Non-pigmented ciliary epithelial cell (primary cell): ENCODE measurements around the gene PBX1.
"Not testable (repeated sequence)": the region's sequence is repeated elsewhere in the genome, so short reads cannot be mapped to it uniquely, and the experiment has no call there.

ENCODE experiments used
- DNase-seq: peaks from one replicate; pipeline ENCODE4 v3.0.0-alpha.2; 2010; ENCODE audit warnings: low read depth

Gene PBX1

GRCh38 chr1:164558461-164559341, at the start of gene PBX1:
PBX1 (plus strand) TSS chr1:164559184.
- DNase-seq, result peak; percentile 96

GRCh38 chr1:164510435-164510834, 48.5 kb upstream of the PBX1 start:
- DNase-seq, result no peak

DNA sequence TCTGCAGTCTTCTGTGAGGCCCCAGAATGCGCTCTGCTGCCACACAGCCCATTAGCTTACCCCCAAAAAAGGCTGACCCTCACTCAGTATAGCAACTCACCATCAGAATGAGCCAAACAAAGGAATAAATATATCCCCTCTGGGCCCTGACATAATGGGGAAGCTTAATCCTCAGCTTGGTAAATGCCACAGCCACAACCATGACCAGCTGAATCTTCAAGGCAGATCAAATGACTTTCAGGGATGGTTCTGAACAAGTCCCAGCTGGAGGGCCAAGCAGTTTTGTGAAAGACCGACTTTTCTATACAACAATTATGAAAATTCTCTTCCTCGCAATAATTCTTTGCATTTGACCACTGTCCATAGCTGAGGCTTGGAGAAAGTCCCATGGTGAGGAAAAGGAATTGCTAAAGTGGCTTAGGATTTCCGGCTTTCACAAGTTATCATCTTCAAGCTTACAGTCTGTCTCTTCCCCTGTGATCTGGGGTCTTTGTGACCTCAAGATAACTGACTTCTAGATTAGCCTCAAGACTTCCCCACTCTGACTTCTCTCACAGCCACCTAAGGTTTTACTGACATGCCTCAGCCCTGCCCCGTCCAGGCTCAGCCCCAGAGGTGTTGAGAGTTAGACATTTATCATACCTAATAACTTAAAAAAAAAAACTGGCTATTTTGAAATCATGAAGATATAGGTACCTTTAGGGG, 47.8 kb upstream of the PBX1 start:
- DNase-seq, result no peak

DNA sequence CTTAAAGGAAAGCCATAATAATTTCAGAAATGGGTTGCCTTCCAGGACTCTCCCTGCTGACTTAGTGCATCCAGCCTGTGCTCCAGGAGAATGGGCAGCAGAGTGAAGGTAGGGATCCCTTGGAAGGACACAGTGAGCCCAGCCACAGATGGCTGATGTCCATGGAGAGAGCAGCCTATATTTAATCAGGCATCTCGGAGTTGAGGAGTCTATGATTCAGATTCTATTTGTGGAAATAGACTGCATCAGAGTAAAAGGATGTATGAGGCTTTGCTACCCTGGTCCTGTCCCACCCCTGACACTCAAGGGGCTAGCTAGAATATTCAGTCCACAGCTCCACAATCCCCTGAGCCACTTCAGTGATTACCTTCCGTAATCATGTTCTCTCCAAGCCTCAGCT, 43.8 kb upstream of the PBX1 start:
- no peak for DNase-seq

GRCh38 chr1:164515711-164516331, 43.2 kb upstream of the PBX1 start:
- no peak for DNase-seq

GRCh38 chr1:164516591-164516990, 42.4 kb upstream of the PBX1 start:
- DNase-seq, result no peak

DNA sequence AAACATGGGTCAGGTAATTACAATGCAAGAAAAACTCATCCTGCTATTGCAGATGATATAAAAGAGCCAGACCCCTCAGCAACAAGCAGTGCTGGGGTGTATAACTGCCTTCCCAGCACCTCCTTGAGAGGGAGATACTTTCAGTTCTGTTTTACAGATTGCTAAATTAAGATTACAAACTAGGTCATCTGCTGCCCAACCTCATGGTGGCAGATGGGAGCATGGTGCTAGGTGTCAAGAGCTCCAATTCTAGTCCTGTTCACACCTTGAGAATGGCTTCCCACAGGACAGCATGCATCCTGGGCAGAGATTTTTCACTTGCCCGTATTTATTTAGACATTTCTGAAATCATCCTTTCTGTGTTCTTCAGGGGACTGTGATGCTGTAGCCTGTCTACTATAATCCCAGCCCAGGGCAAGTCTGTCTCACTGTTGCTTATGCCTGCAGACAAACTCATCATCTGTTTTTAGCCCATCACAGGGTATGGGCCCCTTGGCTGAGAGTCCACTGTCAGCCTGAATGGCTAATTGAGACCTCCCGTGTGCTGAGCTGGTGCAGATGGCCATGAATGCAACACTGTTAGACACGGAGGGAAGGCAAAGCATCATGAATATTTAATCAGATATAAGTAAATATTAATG, 40.2 kb upstream of the PBX1 start:
- no peak for DNase-seq

GRCh38 chr1:164519426-164519825, 39.6 kb upstream of the PBX1 start:
- DNase-seq, result no peak

DNA sequence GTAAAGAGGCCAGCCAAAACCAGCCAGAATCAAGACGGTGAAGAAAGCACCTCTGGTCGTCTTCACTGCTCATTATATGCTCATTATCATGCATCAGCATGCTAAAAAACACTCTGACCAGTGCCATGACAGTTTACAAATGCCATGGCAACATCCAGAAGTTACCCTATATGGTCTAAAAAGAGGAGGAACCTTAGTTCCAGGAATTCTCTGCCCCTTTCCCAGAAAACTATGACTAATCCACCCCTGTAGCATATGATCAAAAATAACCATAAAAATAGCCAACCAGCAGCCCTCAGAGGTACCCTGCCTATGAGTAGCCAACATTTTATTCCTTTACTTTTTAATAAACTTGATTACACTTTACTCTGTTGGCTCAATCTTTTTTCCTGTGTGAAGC, 34.2 kb upstream of the PBX1 start:
- DNase-seq, result no peak

DNA sequence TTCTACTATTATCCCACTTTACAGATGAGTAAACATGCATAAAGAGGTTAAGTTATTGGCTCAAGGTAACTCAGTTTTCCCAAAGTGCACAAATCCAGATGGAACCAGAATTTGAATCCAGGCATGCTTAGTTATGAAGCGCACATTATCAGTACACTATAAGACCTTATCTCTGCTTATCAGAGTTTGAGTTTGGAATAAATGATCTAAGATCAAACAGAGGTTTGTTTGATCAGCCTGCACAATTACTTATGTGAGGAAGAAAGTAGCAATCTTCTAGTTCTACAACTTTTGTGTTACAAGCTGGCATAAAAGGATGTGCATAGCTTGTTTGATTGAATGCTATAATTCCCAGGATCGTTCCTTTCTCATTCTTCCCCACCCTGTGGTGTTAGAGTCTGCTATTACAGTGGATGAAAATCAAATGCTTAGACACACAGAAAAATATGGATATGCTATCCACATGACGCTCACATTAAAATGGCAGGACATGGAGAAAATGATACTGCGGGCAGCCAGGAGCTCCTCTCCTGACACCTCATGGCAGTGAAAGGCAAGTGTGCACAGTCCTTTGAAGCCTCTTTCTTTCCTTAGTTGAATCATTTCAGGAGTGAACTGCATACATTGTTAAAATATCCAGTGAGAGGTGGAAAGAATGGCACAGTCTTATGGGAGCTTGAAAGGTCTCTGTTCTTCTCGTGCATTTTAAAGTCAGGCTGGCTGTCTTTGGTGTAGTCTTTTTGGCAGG, 23.9 kb upstream of the PBX1 start:
- DNase-seq, result no peak

- not testable (repeated sequence) for DNase-seq
Measured at GRCh38 chr1:164552463-164552988, 6.5 kb upstream of the PBX1 start.

GRCh38 chr1:164557270-164557669, 1.7 kb upstream of the PBX1 start:
- DNase-seq, result no peak

GRCh38 chr1:164559342-164560051, 513 bp downstream of the PBX1 start:
- no peak for DNase-seq

GRCh38 chr1:164560121-164560541, 1.1 kb downstream of the PBX1 start:
- no peak for DNase-seq

DNA sequence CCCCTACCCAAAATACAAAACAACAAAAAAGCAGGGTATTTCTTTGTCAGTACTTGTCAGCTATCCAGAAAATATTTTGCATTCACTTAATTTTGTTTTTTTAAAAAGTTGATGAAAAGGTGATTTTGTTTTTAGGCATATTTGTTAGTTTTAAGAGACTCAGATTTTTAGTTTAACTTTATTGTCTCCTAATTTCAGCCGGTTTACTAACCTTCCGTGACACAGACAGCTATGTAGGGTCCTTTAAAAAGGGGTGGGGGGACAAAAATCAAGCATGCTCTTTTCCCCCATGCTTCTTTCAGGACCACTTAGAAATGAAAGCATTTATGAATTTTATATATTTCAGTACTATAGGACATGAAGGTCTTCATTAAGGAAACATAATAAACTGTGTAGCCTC, 1.6 kb downstream of the PBX1 start:
- no peak for DNase-seq

- DNase-seq, result no peak
Measured at GRCh38 chr1:164561007-164561406, 2.0 kb downstream of the PBX1 start.

DNA sequence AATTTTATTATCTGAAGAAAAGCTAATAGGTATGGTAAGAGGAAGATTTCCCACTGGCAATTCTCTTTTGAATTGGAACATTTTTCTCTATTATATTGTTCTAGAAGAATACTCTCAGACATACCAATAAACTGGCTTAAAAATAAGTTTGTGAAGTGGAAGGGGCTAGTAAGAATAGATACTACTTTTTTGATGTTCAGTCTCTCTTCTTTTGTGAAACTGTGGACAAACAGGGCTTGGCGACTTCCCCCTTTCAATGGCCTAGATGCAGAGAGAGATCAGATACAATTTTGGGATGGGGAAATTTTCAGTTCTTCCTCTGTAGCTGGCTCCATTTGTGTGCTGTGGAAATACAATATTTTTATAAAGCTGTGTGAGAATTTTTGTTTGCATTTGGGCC, 2.5 kb downstream of the PBX1 start:
- DNase-seq, result no peak

- DNase-seq, result no peak
Measured at GRCh38 chr1:164562061-164562460, 3.1 kb downstream of the PBX1 start.

- DNase-seq, result no peak
Measured at GRCh38 chr1:164562511-164562910, 3.5 kb downstream of the PBX1 start.

DNA sequence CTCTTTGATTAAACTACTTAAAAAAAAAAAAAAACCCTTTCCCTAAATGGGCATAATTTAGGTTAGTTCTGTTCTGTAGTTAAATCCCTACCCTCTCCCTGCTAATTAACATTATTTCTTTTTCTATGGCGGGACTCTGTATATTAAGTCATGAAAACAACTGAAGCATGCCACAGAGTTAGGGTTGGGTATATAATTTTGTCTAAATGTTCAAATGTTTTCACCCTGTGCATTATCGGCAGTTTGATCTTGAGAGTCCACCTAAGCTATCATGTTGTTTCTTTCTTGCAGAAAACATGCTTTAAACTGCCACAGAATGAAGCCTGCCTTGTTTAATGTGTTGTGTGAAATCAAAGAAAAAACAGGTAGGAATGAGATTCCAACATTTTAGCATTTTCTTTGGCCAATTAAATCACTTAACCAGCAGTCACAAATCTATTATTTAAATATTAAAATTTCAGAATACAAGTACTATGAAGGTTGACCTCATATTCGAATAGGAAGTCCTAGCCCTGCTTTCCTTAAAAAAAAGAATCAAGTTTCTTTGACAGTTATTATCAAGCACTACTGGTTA, 4.0 kb downstream of the PBX1 start:
- DNase-seq, result no peak
